ENCODE measurements around the gene SPECC1.
"Not testable (repeated sequence)": the region's sequence is repeated elsewhere in the genome, so short reads cannot be mapped to it uniquely, and the experiment has no call there.

SPECC1 gene

DNA sequence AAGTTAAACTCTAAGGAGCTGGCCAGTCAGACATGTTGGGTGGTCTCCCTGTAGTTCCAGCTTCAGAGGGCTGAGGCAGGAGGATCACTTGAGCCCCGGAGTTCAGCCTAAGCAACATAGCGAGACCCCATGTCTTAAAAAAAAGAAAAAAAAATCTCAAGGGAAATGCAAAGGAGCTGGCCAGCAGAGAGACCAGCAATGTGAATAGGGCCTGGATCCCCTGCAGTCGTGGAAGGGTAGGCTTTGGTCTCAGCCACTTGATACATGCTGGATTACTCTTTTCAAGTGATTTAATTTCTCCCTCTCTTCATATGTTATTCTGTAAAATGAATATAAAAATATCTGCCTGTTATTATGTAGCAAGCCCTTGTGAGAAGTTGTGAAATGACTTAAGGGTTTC, 207.7 kb downstream of the SPECC1 start:
- DNase-seq = no peak

- DNase-seq = no peak
Observed at GRCh38 chr17:20217677-20218076, 208.5 kb downstream of the SPECC1 start.

- DNase-seq = no peak
Observed at GRCh38 chr17:20218272-20218671, 209.1 kb downstream of the SPECC1 start.

DNA sequence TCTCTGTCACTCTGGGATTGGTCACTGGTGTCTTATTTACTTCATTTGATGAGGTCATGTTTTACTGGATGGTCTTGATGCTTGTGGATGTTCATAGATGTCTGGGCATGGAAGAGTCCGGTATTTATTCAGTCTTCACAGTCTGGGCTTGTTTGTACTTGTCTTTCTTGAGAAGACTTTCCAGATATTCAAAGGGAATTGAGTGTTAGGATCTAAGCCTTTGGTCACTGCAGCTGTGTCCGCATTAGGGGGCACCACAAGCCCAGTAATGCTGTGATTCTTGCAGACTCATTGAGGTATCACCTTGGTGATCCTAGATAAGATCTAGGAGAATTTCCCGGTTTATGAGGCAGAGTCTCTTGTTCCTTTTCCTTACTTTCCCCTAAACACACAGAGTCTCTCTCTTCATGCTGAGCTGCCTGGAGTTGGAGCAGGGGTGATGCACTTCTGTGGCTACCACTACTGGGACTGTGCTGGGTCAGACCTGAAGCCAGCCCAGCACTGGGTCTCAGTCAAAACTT, 214.7 kb downstream of the SPECC1 start:
- no peak for DNase-seq

GRCh38 chr17:20224379-20224778, 215.2 kb downstream of the SPECC1 start:
- DNase-seq = no peak

GRCh38 chr17:20225162-20226115, 216.3 kb downstream of the SPECC1 start:
- DNase-seq = no peak

- peak; percentile 14 for DNase-seq
Observed at GRCh38 chr17:20226814-20227482, 217.8 kb downstream of the SPECC1 start.

DNA sequence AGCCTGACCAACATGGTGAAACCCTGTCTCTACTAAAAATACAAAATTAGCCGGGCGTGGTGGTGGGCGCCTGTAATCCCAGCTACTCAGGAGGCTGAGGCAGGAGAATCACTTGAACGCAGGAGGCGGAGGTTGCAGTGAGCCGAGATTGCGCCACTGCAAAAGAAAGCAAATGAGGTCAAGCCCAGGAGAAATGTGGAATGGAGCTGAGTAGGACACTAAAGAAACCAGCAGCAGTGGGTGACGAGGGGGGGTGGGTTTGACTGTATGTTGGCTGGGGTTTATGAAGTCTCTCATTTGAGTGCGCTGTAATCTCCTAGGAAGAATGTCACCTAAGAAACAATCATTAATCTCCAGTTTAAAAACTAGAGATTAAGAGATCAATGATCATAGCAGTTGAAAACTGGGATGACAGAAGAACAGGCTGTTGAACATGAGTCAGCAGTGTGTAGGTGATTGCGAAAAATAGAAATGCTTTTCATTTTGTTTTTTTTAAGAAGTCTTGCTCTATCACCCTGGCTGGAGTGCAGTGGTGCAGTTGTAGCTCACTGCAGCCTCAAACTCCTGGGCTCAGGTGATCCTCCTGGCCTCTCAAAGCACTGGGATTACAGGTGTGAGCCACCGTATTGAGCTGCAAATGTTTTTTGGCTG, 218.7 kb downstream of the SPECC1 start:
- DNase-seq = not testable (repeated sequence)

DNA sequence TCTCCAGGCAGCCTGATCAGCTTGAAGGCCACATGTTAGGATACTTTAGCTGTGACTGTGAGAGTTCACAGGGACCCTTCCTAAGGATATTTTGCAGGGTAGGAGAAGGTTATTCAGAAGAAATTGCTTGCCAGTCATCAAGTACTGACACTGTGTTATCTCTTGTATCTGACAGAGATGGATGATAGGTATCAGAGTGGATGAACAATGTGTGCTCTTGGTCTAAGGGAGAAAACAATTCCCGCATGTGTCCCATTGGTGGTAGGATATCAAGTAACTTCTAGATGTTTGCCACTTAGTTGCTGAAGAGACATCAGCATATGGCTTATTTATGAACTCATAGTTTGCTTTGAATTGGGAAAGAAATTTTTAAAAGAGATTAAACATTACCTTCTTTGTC, 219.3 kb downstream of the SPECC1 start:
- no peak for DNase-seq

- DNase-seq = no peak
Observed at GRCh38 chr17:20228860-20229259, 219.7 kb downstream of the SPECC1 start.

GRCh38 chr17:20230924-20231323, 221.8 kb downstream of the SPECC1 start:
- DNase-seq = no peak

- no peak for DNase-seq
Observed at GRCh38 chr17:20232611-20233010, 223.5 kb downstream of the SPECC1 start.

GRCh38 chr17:20234276-20234675, 225.1 kb downstream of the SPECC1 start:
- DNase-seq = no peak

GRCh38 chr17:20235747-20236146, 226.6 kb downstream of the SPECC1 start:
- no peak for DNase-seq

- DNase-seq = no peak
Observed at GRCh38 chr17:20236578-20237227, 227.5 kb downstream of the SPECC1 start.

DNA sequence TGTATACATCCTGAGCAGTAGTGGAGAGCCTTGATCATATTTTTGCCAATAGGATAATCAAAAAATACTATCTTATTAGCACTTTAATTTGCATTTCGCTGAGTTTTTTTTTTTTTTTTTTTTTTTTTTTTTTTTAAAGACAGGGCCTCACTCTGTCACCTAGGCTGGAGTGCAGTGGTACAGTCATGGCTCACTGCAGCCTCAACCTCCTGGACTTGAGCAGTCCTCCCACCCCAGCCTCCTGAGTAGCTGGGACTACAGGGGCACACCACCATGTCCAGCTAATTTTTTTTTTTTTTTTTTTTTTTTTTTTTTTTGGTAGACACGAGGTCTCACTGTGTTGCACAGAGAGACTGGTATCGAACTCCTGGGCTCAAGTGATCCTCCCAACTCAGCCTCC, 230.6 kb downstream of the SPECC1 start:
- DNase-seq = not testable (repeated sequence)

DNA sequence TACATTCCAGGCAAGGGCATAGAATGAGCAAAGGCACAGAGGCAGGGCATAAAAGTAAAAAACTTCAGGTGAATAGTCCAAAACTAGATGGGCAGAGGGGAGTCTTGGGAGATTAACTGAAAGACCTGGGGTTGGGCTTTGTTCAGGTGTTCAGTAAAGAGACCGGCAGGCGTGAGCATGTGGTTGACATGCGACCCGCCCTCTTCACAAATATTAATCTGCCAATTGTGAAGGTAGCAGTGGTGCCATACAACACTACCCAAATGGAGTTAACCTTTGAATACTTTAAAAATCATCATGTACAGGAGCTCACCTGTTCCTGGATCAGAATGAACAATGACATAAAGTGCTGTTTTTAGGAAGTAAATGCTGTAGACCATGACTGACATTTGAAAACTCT, 232.7 kb downstream of the SPECC1 start:
- DNase-seq = no peak

GRCh38 chr17:20242271-20242670, 233.1 kb downstream of the SPECC1 start:
- no peak for DNase-seq

GRCh38 chr17:20243524-20243923, 234.4 kb downstream of the SPECC1 start:
- DNase-seq = no peak

- no peak for DNase-seq
Observed at GRCh38 chr17:20244671-20245070, 235.5 kb downstream of the SPECC1 start.

DNA sequence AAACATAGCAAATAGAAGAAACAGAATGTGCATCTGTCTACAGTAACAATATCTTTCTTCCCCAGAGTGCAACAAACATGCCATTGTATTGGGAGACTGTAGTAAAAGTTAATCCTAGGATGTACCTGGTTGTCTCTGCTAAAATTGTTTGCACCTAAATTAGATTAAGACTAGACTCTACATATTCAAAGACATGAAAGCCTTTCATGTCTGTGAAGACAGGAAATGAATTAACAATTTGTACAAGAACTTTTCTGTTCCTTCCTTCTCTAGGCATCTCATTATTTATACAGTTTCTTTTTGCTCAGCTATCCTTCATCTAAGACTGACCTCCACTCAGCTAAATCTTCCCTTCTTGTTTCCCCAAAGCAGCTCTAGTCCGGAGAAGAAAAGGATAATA, 237.5 kb downstream of the SPECC1 start:
- no peak for DNase-seq

DNA sequence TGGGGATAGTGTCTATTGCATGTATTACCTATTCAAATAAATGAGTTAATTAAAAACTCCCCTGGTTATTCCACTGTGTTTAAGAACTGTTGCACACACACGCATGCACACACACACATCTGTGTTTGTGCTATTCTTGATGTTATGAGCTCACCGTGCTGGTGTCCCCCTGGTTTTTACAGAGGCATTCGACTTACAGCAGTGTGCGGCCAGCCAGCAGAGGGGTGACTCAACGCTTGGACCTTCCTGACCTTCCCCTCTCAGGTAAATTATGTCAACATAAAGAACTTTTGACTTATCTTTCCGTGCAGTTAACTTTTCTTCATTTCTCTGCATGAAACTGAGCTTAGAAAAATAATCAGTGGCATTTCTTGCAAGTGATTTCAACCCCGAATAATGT, 244.2 kb downstream of the SPECC1 start:
- DNase-seq = no peak

GRCh38 chr17:20254541-20254940, 245.4 kb downstream of the SPECC1 start:
- no peak for DNase-seq

Measured in NCI-H526 treated with DMSO at 0.1 percent for 48 hours (cell line).